Measurements from ENCODE around the gene NAALADL2. TPM values are rescaled to one million over a fixed set of nuclear protein-coding genes. Genes with fewer than 3 reads are reported as not detected.

The NAALADL2 gene
- polyA plus RNA-seq, 3 donors = not detected

DNA sequence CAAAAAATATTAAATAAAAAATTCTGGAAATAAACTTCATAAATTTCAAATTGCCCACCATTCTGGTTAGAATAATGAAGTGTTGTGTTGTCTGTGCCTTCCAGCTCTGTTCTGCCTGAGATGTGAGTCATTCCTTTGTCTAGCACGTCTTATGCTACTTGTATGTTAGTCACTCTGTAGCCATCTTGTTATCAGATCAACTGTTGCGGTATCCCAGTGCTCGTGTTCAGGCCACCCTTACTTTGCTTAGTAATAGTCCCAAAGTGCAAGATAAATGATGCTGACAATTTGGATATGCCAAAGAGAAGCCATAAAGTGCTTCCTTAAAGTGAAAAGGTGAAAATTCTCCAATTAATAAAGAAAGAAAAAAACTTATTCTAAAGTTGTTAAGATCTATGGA is 527.5 kb downstream of the NAALADL2 start:
- H3K36me3 ChIP-seq (replicated peaks in 1 of 2; ENCODE audit: control insufficient read depth in 1 of 2, insufficient read depth in 2 of 2, low read length in 2 of 2) = no peaks in the 10 kb centered on the region
- no peak overlapping the region for H3K27ac ChIP-seq (ENCODE audit: low read depth in 1 of 2, low read length in 2 of 2)
- no peaks in the 10 kb centered on the region for H3K79me2 ChIP-seq (ENCODE audit: insufficient read depth, low read length)
- WGBS (ENCODE audit: insufficient coverage) = 83% methylated on average over 1 of the region's 3 CpGs
- intact Hi-C loops (cut with micrococcal nuclease) = no loop called here
- no peak overlapping the region for H3K4me2 ChIP-seq (replicated peaks; ENCODE audit: extremely low read depth, low read length, poor library complexity, severe bottlenecking)
- H3K27me3 ChIP-seq (ENCODE audit: control insufficient read depth in 2 of 2, insufficient read depth in 2 of 2, low read length in 2 of 2) = no peaks in the 10 kb centered on the region
- H2AFZ ChIP-seq (ENCODE audit: insufficient read depth, low read depth, low read length, poor library complexity, severe bottlenecking) = no peak overlapping the region
- no peaks in the 10 kb centered on the region for H3K4me1 Mint-ChIP-seq
- H3K9me3 ChIP-seq (replicated peaks in 1 of 2; ENCODE audit: control insufficient read depth in 1 of 2, insufficient read depth in 1 of 2, low read length in 2 of 2) = peaks cover 0 to 2% of the 10 kb centered on the region in 2 donors
- no peak overlapping the region for H3K9ac ChIP-seq (ENCODE audit: insufficient read depth, low read length, poor library complexity, severe bottlenecking)
- H3K4me1 ChIP-seq (ENCODE audit: control insufficient read depth in 1 of 2, insufficient read depth in 2 of 2, low read length in 2 of 2) = no peaks in the 10 kb centered on the region
- H3K36me3 Mint-ChIP-seq = no peaks in the 10 kb centered on the region
- no peak overlapping the region for H3K4me3 Mint-ChIP-seq
- H3K4me3 ChIP-seq (replicated peaks in 1 of 3; ENCODE audit: low read depth in 2 of 3, low read length in 3 of 3) = no peak overlapping the region
- H3K27ac Mint-ChIP-seq = no peak overlapping the region
- TF ChIP-seq, protein P1, sequence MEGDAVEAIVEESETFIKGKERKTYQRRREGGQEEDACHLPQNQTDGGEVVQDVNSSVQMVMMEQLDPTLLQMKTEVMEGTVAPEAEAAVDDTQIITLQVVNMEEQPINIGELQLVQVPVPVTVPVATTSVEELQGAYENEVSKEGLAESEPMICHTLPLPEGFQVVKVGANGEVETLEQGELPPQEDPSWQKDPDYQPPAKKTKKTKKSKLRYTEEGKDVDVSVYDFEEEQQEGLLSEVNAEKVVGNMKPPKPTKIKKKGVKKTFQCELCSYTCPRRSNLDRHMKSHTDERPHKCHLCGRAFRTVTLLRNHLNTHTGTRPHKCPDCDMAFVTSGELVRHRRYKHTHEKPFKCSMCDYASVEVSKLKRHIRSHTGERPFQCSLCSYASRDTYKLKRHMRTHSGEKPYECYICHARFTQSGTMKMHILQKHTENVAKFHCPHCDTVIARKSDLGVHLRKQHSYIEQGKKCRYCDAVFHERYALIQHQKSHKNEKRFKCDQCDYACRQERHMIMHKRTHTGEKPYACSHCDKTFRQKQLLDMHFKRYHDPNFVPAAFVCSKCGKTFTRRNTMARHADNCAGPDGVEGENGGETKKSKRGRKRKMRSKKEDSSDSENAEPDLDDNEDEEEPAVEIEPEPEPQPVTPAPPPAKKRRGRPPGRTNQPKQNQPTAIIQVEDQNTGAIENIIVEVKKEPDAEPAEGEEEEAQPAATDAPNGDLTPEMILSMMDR (IDR thresholded peaks at IDR 0.05) = no peak
- peaks cover 0 to 6% (median 2%) of the 10 kb centered on the region in 7 donors for H3K9me3 Mint-ChIP-seq
- H4K20me1 ChIP-seq (ENCODE audit: insufficient read depth, low read length) = no peaks in the 10 kb centered on the region
- H3K27me3 Mint-ChIP-seq (ENCODE audit: low read depth in 3 of 3) = no peaks in the 10 kb centered on the region
- DNase-seq = no peak

DNA sequence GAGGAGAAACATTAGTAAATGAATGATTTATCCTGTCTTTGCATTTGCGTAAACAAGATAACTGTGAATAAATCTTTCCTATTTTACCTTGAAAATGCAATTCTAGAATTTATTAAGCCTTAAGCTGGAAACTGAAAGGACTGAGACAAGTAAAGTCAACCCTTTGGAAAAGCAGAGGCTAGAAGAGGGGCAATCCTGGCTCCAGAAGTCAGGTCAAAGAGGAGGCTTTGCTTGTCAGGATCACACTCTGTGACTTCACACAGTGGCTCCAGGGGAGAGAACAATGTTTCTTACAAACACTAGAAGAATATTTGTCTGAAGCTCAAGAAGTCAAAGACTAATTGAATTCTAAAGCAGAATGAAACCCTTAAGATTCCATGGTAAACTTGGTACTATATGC is 530.4 kb downstream of the NAALADL2 start:
- Histone ChIP-seq H3K4me3 (replicated peaks in 1 of 3; ENCODE audit: low read depth in 2 of 3, low read length in 3 of 3) (no peak overlapping the region), H3K36me3 (replicated peaks in 1 of 2; ENCODE audit: control insufficient read depth in 1 of 2, insufficient read depth in 2 of 2, low read length in 2 of 2) (no peaks in the 10 kb centered on the region), H2AFZ (ENCODE audit: insufficient read depth, low read depth, low read length, poor library complexity, severe bottlenecking) (no peak overlapping the region), H3K9ac (ENCODE audit: insufficient read depth, low read length, poor library complexity, severe bottlenecking) (no peak overlapping the region), H3K9me3 (replicated peaks in 1 of 2; ENCODE audit: control insufficient read depth in 1 of 2, insufficient read depth in 1 of 2, low read length in 2 of 2) (no peaks in the 10 kb centered on the region), H3K27me3 (ENCODE audit: control insufficient read depth in 2 of 2, insufficient read depth in 2 of 2, low read length in 2 of 2) (no peaks in the 10 kb centered on the region), H3K27ac (ENCODE audit: low read depth in 1 of 2, low read length in 2 of 2) (no peak overlapping the region), H3K4me2 (replicated peaks; ENCODE audit: extremely low read depth, low read length, poor library complexity, severe bottlenecking) (no peak overlapping the region), H3K4me1 (ENCODE audit: control insufficient read depth in 1 of 2, insufficient read depth in 2 of 2, low read length in 2 of 2) (no peaks in the 10 kb centered on the region), H4K20me1 (ENCODE audit: insufficient read depth, low read length) (no peaks in the 10 kb centered on the region), H3K79me2 (ENCODE audit: insufficient read depth, low read length) (no peaks in the 10 kb centered on the region)
- no CpG with 5 or more reads among the region's 1 CpG for WGBS (ENCODE audit: insufficient coverage)
- TF ChIP-seq, protein P1 (IDR thresholded peaks at IDR 0.05) = no peak
- no peak for DNase-seq
- intact Hi-C loops (cut with micrococcal nuclease) = no loop called here
- Mint-ChIP-seq H3K4me1 (no peaks in the 10 kb centered on the region), H3K27ac (no peak overlapping the region), H3K27me3 (ENCODE audit: low read depth in 3 of 3) (no peaks in the 10 kb centered on the region), H3K4me3 (no peak overlapping the region), H3K36me3 (no peaks in the 10 kb centered on the region), H3K9me3 (peaks cover 0 to 6% (median 2%) of the 10 kb centered on the region in 7 donors)

All from CD14-positive monocyte (primary cell).